HUES64 (cell line): Measurements from ENCODE around the gene PCK1.

Source experiments
- H3K27ac ChIP-seq: 2 replicates; pipeline ENCODE4 v1.7.0; 2013; ENCODE audit warnings: low read depth, low read length, inconsistent platforms
- H3K27me3 ChIP-seq: 2 replicates; pipeline ENCODE4 v1.6.1; 2013; ENCODE audit warnings: mild to moderate bottlenecking, low read length; ENCODE audit not compliant: insufficient read depth
- H3K36me3 ChIP-seq: 2 replicates; pipeline ENCODE4 v1.6.1; 2013; ENCODE audit warnings: mild to moderate bottlenecking, low read length; ENCODE audit not compliant: insufficient read depth
- H3K4me1 ChIP-seq: 2 replicates; pipeline ENCODE4 v1.6.1; 2013; ENCODE audit warnings: mild to moderate bottlenecking, low read length, moderate library complexity; ENCODE audit not compliant: insufficient read depth
- H3K4me3 ChIP-seq: 2 replicates; pipeline ENCODE4 v1.5.1; 2013; ENCODE audit warnings: mild to moderate bottlenecking, low read length, moderate library complexity
- H3K9ac ChIP-seq: 2 replicates; pipeline ENCODE4 v1.6.1; 2013; ENCODE audit warnings: mild to moderate bottlenecking, low read depth, low read length
- H3K9me3 ChIP-seq: 2 replicates; pipeline ENCODE4 v1.6.1; 2013; ENCODE audit warnings: low read depth, low read length; ENCODE audit not compliant: insufficient read depth
- WGBS: fragments of 150-250, 120-280 bp; methylation state at CpG from one replicate; pipeline ENCODE4 v1.1.7; 2013; ENCODE audit warnings: missing lambda C conversion rate; 5-methylcytosine and 5-hydroxymethylcytosine counted together

The PCK1 gene

GRCh38 chr20:57526087-57526884 lies 34.6 kb upstream of the PCK1 start:
- H3K9me3 ChIP-seq: no peaks in the 10 kb centered on the region
- no peak overlapping the region for H3K4me3 ChIP-seq
- no peak overlapping the region for H3K27ac ChIP-seq
- 83% methylated on average over 17 of the region's 17 CpGs for WGBS
- peaks cover 11% of the 10 kb centered on the region for H3K4me1 ChIP-seq
- no peaks in the 10 kb centered on the region for H3K36me3 ChIP-seq
- H3K27me3 ChIP-seq: no peaks in the 10 kb centered on the region
- H3K9ac ChIP-seq: no peak overlapping the region

- H3K4me3 ChIP-seq: no peak overlapping the region
- H3K9me3 ChIP-seq: no peaks in the 10 kb centered on the region
- no peak overlapping the region for H3K9ac ChIP-seq
- H3K27ac ChIP-seq: no peak overlapping the region
- H3K36me3 ChIP-seq: no peaks in the 10 kb centered on the region
- H3K4me1 ChIP-seq: peaks cover 11% of the 10 kb centered on the region
- 77% methylated on average over 19 of the region's 19 CpGs for WGBS
- no peaks in the 10 kb centered on the region for H3K27me3 ChIP-seq
These were observed 33.9 kb upstream of the PCK1 start for GRCh38 chr20:57526885-57527460.

- no peak overlapping the region for H3K4me3 ChIP-seq
- no peak overlapping the region for H3K27ac ChIP-seq
- no peaks in the 10 kb centered on the region for H3K36me3 ChIP-seq
- H3K27me3 ChIP-seq: no peaks in the 10 kb centered on the region
- WGBS: 95% methylated on average over 3 of the region's 6 CpGs
- no peak overlapping the region for H3K9ac ChIP-seq
- H3K9me3 ChIP-seq: no peaks in the 10 kb centered on the region
- H3K4me1 ChIP-seq: peaks cover 8% of the 10 kb centered on the region
These were observed 33.2 kb upstream of the PCK1 start for GRCh38 chr20:57527728-57528127.

- Histone ChIP-seq H3K36me3 (no peaks in the 10 kb centered on the region), H3K4me1 (peaks cover 4% of the 10 kb centered on the region; the same call in 1 of the 2 replicates), H3K9ac (no peak overlapping the region), H3K4me3 (no peak overlapping the region), H3K27me3 (no peaks in the 10 kb centered on the region), H3K27ac (no peak overlapping the region), H3K9me3 (no peaks in the 10 kb centered on the region)
- WGBS: 100% methylated on average over 3 of the region's 4 CpGs
These were observed 32.8 kb upstream of the PCK1 start for GRCh38 chr20:57528148-57528547.

- H3K4me1 ChIP-seq: no peaks in the 10 kb centered on the region
- H3K4me3 ChIP-seq: no peak overlapping the region
- no peak overlapping the region for H3K27ac ChIP-seq
- H3K27me3 ChIP-seq: no peaks in the 10 kb centered on the region
- peaks cover 2% of the 10 kb centered on the region; the same call in 1 of the 2 replicates for H3K9me3 ChIP-seq
- H3K36me3 ChIP-seq: no peaks in the 10 kb centered on the region
- H3K9ac ChIP-seq: no peak overlapping the region
- 94% methylated on average over 8 of the region's 8 CpGs for WGBS
These were observed 31.7 kb upstream of the PCK1 start for GRCh38 chr20:57529160-57529585.

GRCh38 chr20:57529810-57530209 lies 31.1 kb upstream of the PCK1 start:
- no peak overlapping the region for H3K4me3 ChIP-seq
- no peak overlapping the region for H3K27ac ChIP-seq
- H3K4me1 ChIP-seq: no peaks in the 10 kb centered on the region
- no peaks in the 10 kb centered on the region for H3K36me3 ChIP-seq
- no peak overlapping the region for H3K9ac ChIP-seq
- WGBS: 86% methylated on average over 3 of the region's 3 CpGs
- peaks cover 2% of the 10 kb centered on the region; the same call in 1 of the 2 replicates for H3K9me3 ChIP-seq
- H3K27me3 ChIP-seq: no peaks in the 10 kb centered on the region

GRCh38 chr20:57530327-57530981 lies 30.5 kb upstream of the PCK1 start:
- Histone ChIP-seq H3K4me1 (no peaks in the 10 kb centered on the region), H3K9me3 (peaks cover 2% of the 10 kb centered on the region; the same call in 1 of the 2 replicates), H3K4me3 (no peak overlapping the region), H3K27ac (no peak overlapping the region), H3K9ac (no peak overlapping the region), H3K36me3 (no peaks in the 10 kb centered on the region), H3K27me3 (no peaks in the 10 kb centered on the region)
- 88% methylated on average over 4 of the region's 4 CpGs for WGBS

- H3K36me3 ChIP-seq: no peaks in the 10 kb centered on the region
- no peak overlapping the region for H3K27ac ChIP-seq
- peaks cover 14% of the 10 kb centered on the region for H3K9me3 ChIP-seq
- WGBS: 100% methylated on average over 1 of the region's 2 CpGs
- no peak overlapping the region for H3K4me3 ChIP-seq
- no peaks in the 10 kb centered on the region for H3K27me3 ChIP-seq
- no peak overlapping the region for H3K9ac ChIP-seq
- no peaks in the 10 kb centered on the region for H3K4me1 ChIP-seq
These were observed 28.8 kb upstream of the PCK1 start for GRCh38 chr20:57532104-57532503.

GRCh38 chr20:57535297-57535696 lies 25.6 kb upstream of the PCK1 start:
- Histone ChIP-seq H3K27me3 (no peaks in the 10 kb centered on the region), H3K36me3 (no peaks in the 10 kb centered on the region), H3K4me3 (no peak overlapping the region), H3K4me1 (no peaks in the 10 kb centered on the region), H3K9me3 (peaks cover 20% of the 10 kb centered on the region), H3K9ac (no peak overlapping the region), H3K27ac (no peak overlapping the region)
- WGBS: 93% methylated on average over 5 of the region's 5 CpGs

- Histone ChIP-seq H3K4me1 (no peaks in the 10 kb centered on the region), H3K9me3 (peaks cover 20% of the 10 kb centered on the region), H3K9ac (no peak overlapping the region), H3K27ac (no peak overlapping the region), H3K4me3 (no peak overlapping the region), H3K27me3 (no peaks in the 10 kb centered on the region), H3K36me3 (no peaks in the 10 kb centered on the region)
- 97% methylated on average over 2 of the region's 3 CpGs for WGBS
These were observed 24.7 kb upstream of the PCK1 start for GRCh38 chr20:57536120-57536708.
